Measurements from ENCODE around the gene BAIAP2L1.
"Not testable (repeated sequence)": the region's sequence is repeated elsewhere in the genome, so short reads cannot be mapped to it uniquely, and the experiment has no call there.

Gene BAIAP2L1

GRCh38 chr7:98400542-98401340, at the start of gene BAIAP2L1:
Gene BAIAP2L1 (minus strand): TSS chr7:98401090. CDS start chr7:98400852, 238 bp downstream.
- DNase-seq (ENCODE audit: low read depth) = peak; percentile 73

GRCh38 chr7:98448766-98449165, 47.9 kb upstream of the BAIAP2L1 start:
- no peak for DNase-seq (ENCODE audit: low read depth)

DNA sequence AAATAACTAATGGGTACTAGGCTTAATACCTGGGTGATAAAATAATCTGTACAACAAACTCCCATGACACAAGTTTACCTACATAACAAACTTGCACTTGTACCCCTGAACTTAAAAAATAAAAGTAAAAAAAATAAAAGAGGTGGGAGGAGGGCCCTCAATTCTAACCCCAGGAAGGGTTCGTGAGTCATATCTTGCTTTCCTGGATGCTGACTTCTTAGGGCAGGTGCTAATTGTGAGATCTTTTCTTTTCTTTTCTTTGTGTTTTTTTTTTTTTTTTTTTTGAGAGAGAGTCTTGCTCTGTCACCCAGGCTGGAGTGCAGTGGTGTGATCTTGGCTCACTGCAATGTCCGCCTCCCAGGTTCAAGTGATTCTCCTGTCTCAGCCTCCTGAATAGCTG, 40.1 kb upstream of the BAIAP2L1 start:
- not testable (repeated sequence) for DNase-seq (ENCODE audit: low read depth)

DNA sequence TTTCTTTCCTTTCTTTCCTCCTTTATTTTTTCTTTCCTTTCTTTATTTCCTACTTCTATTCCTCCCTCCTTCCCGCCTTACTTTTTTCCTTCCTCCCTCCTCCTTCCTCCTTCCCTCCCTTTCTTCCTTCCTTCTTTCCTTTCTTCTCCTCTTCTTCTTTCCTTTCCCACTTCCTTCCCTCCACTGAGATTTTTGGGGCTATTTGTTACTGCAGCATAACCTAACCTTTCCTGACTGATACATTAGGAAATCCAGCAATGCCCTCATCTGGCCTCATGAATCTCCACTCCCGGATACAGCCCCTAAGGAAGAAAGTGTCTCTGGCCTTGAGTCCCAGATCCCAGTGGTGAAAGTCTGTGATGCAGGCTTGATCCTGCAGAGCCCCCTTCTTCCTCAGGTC, 38.6 kb upstream of the BAIAP2L1 start:
- DNase-seq (ENCODE audit: low read depth) = no peak

GRCh38 chr7:98434087-98434486, 33.2 kb upstream of the BAIAP2L1 start:
- no peak for DNase-seq (ENCODE audit: low read depth)

DNA sequence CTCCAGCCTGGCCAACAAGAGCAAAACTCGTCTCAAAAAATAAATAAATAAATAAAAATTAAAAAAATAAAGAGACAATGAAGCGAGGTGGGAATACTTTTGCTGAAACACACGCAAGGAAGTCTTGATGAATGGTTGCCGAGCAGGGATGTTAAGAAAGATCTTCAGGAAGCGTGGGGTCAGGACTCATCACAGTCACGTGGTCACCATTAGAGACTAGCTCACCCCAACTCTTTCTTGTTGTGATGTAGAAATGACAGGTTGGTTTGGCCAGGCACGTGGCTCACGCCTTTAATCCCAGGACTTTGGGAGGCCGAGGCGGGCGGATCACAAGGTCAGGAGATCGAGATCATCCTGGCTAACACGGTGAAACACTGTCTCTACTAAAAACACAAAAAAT, 28.9 kb upstream of the BAIAP2L1 start:
- DNase-seq (ENCODE audit: low read depth) = no peak

GRCh38 chr7:98423043-98423442, 22.2 kb upstream of the BAIAP2L1 start:
- DNase-seq (ENCODE audit: low read depth) = peak; percentile 59

DNA sequence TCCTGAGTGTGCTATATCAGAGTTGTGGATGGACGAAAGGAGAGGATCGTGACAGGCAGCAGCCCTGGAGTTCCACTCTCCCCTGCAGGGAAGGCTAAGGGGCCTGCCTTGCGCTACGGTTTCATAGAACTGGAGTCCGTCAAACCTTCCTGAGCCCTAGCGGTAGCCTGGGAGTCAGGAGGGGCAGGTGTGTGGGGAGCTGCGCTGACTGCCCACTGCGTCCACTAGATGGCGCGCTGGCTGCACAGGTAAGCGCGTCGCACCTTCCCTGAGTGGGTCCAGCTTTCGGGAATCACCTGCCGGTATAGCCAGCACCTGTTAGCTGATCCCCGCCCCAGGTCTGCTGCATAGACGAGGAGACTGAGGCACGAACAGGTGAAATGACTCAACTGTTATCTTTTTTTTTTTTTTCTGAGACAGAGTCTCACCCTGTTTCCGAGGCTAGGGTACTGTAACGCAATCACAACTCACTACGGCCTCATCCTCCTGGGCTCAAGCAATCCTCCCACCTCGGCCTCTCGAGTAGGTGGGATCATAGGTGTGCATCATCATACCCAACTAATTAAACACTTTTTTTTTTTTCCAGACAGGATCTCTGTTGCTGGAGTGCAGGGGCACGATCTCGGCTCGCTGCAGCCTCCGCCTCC, 20.2 kb upstream of the BAIAP2L1 start:
- peak; percentile 29 for DNase-seq (ENCODE audit: low read depth)

DNA sequence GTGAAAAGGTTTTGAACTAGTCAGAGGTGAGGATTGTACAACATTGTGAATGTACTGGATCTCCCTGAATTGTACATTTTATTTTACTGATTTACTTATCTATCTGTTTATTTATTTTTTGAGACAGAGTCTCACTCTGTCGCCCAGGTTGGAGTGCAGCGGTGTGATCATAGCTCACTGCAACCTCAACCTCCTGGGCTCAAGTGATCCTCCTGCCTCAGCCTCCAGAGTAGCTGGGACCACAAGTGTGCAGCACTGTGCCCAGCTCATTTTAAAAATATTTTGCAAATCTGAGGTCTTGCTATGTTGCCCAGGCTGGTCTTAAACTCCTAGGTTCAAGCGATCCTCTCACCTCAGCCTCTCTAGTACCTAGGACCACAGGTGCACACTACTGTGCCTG, 19.1 kb upstream of the BAIAP2L1 start:
- DNase-seq (ENCODE audit: low read depth) = not testable (repeated sequence)

DNA sequence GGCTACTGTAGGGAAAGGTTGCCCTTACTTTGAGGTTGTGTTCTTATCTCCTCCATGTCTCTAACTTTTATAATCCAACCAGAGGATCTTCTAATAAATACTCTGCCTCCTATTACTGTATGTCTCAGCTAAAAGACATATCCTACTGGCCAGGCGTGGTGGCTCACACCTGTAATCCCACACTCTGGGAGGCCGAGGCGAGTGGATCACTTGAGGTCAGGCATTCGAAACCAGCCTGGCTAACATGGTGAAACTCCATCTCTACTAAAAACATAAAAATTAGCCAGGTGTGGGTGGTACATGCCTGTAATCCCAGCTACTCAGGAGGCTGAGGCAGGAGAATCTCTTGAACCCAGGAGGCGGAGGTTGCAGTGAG, 18.4 kb upstream of the BAIAP2L1 start:
- DNase-seq (ENCODE audit: low read depth) = not testable (repeated sequence)

DNA sequence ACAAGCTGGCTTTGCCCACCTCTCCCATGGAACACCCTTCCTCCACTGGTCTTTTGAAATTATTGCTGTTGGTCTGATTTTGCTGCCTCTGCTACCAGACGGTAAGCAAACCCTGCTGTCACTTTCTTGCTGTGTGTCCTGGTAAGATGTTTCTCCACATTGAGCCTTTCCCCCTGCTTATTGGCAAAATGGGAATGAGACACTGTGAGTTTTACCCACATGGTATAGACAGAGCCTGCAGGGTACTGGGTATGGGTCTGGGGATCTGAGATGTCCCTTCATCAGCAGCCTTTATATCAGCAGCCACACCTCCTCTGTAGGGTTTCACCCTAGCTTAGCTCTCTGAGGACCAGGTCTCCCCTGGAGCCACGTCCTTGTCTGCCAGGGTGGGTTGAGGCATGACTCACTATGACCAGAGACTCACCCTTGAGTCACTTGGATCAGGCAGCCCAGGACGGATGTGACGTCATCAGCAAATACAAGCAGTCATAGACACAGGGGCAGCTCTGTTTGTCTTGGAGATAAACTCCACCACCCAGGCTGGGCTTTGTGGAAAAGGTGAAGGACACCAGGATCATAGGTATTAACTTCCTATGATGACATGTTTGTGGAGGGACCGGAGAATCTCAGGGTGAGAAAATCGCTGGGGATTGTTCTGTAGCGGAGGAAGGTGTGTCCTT, 17.9 kb upstream of the BAIAP2L1 start:
- DNase-seq (ENCODE audit: low read depth) = peak; percentile 97

GRCh38 chr7:98418271-98418635, 17.4 kb upstream of the BAIAP2L1 start:
- peak; percentile 57 for DNase-seq (ENCODE audit: low read depth)

GRCh38 chr7:98417604-98418270, 16.8 kb upstream of the BAIAP2L1 start:
- peak; percentile 44 for DNase-seq (ENCODE audit: low read depth)

DNA sequence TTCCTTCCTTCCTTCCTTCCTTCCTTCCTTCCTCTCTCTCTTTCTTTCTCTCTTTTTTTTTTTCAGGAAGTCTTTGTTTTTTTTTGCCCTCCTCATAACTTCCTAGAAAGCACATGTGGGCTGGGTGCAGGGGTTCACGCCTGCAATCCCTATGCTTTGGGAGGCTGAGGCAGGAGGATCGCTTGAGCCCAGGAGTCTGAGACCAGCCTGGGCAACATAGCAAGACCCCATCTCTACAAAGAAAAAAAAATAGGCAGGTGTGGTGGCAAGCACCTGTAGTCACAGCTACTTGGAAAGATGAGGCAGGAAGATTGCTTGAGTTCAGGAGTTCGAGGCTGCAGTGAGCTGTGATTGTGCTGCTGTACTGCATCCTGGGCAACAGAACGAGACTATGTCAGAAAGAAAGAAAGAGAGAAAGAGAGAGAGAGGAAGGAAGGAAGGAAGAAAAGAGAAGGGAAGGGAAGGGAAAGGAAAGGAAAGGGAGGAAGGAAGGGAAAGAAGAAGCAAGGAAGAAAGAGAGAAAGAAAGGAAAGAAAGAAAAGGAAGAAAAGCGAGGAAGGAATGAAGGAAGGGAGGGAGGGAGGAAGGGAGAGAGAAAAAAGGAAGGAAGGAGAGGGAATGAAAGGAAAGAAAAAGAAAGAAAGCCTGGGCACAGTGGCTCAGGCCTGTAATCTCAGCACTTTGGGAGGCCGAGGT, 13.5 kb upstream of the BAIAP2L1 start:
- DNase-seq (ENCODE audit: low read depth) = no peak

DNA sequence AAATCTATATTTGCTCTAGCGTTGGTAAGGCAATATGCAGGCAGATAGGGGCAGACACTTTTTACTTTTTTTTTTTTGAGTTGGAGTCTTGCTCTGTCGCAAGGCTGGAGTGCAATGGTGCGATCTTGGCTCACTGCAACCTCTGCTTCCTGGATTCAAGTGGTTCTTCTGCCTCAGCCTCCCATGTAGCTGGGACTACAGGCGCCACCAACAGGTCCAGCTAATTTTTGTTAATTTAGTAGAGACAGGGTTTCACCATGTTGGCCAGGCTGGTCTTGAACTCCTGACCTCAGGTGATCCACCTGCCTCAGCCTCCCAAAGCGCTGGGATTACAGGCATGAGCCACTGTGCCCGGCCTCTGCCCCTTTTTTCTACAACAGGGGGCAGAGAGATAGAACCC, 12.8 kb upstream of the BAIAP2L1 start:
- DNase-seq (ENCODE audit: low read depth) = not testable (repeated sequence)

DNA sequence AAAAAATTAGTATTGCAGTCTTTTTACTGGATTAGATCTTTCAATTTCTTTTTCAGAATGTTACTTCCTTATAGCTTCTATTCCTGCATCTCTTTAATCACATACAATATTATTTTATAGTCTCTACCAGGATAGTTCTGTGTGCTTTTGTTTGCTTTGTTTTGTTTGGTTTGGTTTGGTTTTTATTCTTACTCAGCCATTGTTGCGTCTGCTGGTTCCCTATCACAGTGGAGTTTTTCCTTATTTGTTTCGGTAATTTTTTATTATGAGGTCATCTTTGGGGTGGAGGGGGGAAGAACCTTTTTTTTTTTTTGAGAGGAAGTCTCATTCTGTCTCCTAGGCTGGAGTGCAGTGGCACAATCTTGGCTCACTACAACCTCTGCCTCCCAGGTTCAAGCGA, 9.0 kb upstream of the BAIAP2L1 start:
- no peak for DNase-seq (ENCODE audit: low read depth)

DNA sequence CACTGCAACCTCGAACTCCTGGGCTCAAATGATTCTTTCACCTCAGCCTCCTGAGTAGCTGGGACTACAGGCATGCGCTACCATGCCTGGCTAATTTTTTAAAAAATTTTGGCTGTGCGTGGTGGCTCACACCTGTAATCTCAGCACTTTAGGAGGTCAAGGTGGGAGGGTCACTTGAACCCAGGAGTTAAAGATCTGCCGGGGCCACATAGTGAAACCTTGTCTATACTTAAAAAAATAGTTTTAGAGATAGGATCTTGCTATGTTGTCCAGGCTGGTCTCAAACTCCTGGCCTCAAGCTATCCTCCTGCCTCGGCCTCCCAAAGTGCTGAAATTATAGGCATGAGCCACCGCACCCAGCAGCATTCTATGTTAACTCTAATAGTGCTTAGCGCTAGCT, 7.3 kb upstream of the BAIAP2L1 start:
- DNase-seq (ENCODE audit: low read depth) = not testable (repeated sequence)

- DNase-seq (ENCODE audit: low read depth) = no peak
Observed at GRCh38 chr7:98406827-98407226, 5.9 kb upstream of the BAIAP2L1 start.

DNA sequence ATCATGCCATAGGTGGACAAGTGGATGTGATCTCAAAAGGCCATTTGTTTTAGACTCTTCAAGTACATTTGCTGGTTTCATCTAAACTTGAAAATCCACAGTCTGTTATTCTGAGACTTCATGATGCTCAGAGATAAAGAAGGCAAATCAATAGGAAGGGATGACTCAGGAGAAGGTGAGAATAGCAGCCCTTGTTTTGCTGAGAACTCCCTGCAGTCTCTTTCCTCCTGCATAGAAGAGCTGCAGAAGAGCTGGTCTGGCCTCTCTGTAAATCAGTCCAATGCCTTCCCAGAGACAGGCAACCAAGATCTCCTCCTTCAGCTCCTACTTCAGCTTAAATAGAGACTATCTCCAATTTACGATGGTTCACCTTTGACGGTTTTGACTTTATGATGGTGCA, 4.0 kb upstream of the BAIAP2L1 start:
- no peak for DNase-seq (ENCODE audit: low read depth)

GRCh38 chr7:98399890-98400541, 874 bp downstream of the BAIAP2L1 start:
- peak; percentile 69 for DNase-seq (ENCODE audit: low read depth)

- peak; percentile 43 for DNase-seq (ENCODE audit: low read depth)
Observed at GRCh38 chr7:98399462-98399861, 1.4 kb downstream of the BAIAP2L1 start.

All from EH (cell line).